Neural cell (in vitro differentiated cells): ENCODE measurements around the gene SPTSSB. TPM values are rescaled to one million over a fixed set of nuclear protein-coding genes. Genes with fewer than 3 reads are reported as not detected.

Experiments
- H2AFZ ChIP-seq: fragments of 200-600, 300-800 bp; sonication (generic), shearing (Covaris generic); 2 replicates; pipeline ENCODE4 v1.6.0; 2014; ENCODE audit warnings: low read depth, mild to moderate bottlenecking, antibody characterized with exemption, low read length, moderate library complexity
- H3F3A ChIP-seq: fragments of 200-600 bp; shearing (Covaris generic); 2 replicates; pipeline ENCODE4 v1.6.1; 2016; ENCODE audit warnings: mild to moderate bottlenecking, moderate library complexity, mixed read lengths, antibody characterized with exemption, low read length; ENCODE audit not compliant: insufficient read depth, poor library complexity, severe bottlenecking
- H3K27ac ChIP-seq: fragments of 200-600, 300-800 bp; sonication (generic), shearing (Covaris generic); 2 replicates; pipeline ENCODE4 v1.5.1; 2014; ENCODE audit warnings: mild to moderate bottlenecking, low read length, moderate library complexity
- H3K27me3 ChIP-seq: fragments of 300-800, 200-600 bp; sonication (generic), shearing (Covaris generic); 2 replicates; pipeline ENCODE4 v1.6.0; 2014; ENCODE audit warnings: mild to moderate bottlenecking, low read depth, low read length, moderate library complexity; ENCODE audit not compliant: insufficient read depth
- H3K36me3 ChIP-seq: fragments of 300-800, 200-600 bp; sonication (generic), shearing (Covaris generic); 2 replicates; pipeline ENCODE4 v1.5.1; 2014; ENCODE audit warnings: mild to moderate bottlenecking, antibody characterized with exemption, low read length, moderate library complexity; ENCODE audit not compliant: insufficient read depth
- H3K4me2 ChIP-seq: fragments of 300-800, 200-600 bp; sonication (generic), shearing (Covaris generic); 2 replicates; pipeline ENCODE4 v1.6.0; 2014; ENCODE audit warnings: mild to moderate bottlenecking, low read length
- H3K4me3 ChIP-seq: fragments of 300-800, 200-600 bp; sonication (generic), shearing (Covaris generic); 2 replicates; pipeline ENCODE4 v1.5.1; 2014; ENCODE audit warnings: mild to moderate bottlenecking, low read length, moderate library complexity
- H3K79me2 ChIP-seq: fragments of 200-600 bp; shearing (Covaris generic); replicated peaks from 2 replicates; pipeline ENCODE4 v1.6.0; 2014; ENCODE audit warnings: mild to moderate bottlenecking, low read length, moderate library complexity; ENCODE audit not compliant: insufficient read depth
- H3K9ac ChIP-seq: fragments of 300-800, 200-600 bp; sonication (generic), shearing (Covaris generic); 2 replicates; pipeline ENCODE4 v1.6.1; 2016; ENCODE audit warnings: mild to moderate bottlenecking, low read length, mixed read lengths
- H3K9me2 ChIP-seq: fragments of 200-600 bp; shearing (Covaris generic); 2 replicates; pipeline ENCODE4 v1.6.1; 2016; ENCODE audit warnings: mild to moderate bottlenecking, low read length, mixed read lengths; ENCODE audit not compliant: insufficient read depth
- H3K9me3 ChIP-seq: fragments of 200-600, 300-800 bp; sonication (generic), shearing (Covaris generic); 2 replicates; pipeline ENCODE4 v1.6.1; 2016; ENCODE audit warnings: mild to moderate bottlenecking, mixed run types, low read length, moderate library complexity, mixed read lengths
- H4K20me1 ChIP-seq: fragments of 200-600 bp; shearing (Covaris generic); 2 replicates; pipeline ENCODE4 v1.6.1; 2016; ENCODE audit warnings: mild to moderate bottlenecking, mixed run types; ENCODE audit not compliant: insufficient read depth
- CTCF ChIP-seq: fragments of 450-650 bp; IDR thresholded peaks from 2 replicates; pipeline ENCODE4 v1.5.1; 2014; ENCODE audit warnings: antibody characterized with exemption, mild to moderate bottlenecking, moderate library complexity; ENCODE audit not compliant: poor library complexity, severe bottlenecking
- EP300 ChIP-seq: fragments of 450-650 bp; conservative IDR thresholded peaks from 2 replicates; pipeline ENCODE4 v1.6.1; 2014; ENCODE audit warnings: antibody characterized with exemption, mild to moderate bottlenecking, moderate library complexity; ENCODE audit not compliant: poor library complexity, severe bottlenecking
- EZH2 ChIP-seq: fragments of 200-600, 300-800 bp; shearing (Covaris generic), sonication (generic); IDR thresholded peaks from 2 replicates; pipeline ENCODE4 v1.6.1; 2014; ENCODE audit warnings: antibody characterized with exemption, low read length, borderline replicate concordance, mild to moderate bottlenecking; ENCODE audit not compliant: insufficient read depth, poor library complexity, severe bottlenecking
- MXI1 ChIP-seq: fragments of 450-650 bp; conservative IDR thresholded peaks from 2 replicates; pipeline ENCODE4 v1.6.1; 2014; ENCODE audit warnings: antibody characterized with exemption, mild to moderate bottlenecking; ENCODE audit not compliant: poor library complexity, severe bottlenecking
- POLR2AphosphoS5 ChIP-seq: IDR thresholded peaks from 2 replicates; pipeline ENCODE4 v1.6.1; 2012
- RAD21 ChIP-seq: fragments of 450-650 bp; conservative IDR thresholded peaks from 2 replicates; pipeline ENCODE4 v1.6.1; 2014; ENCODE audit warnings: antibody characterized with exemption, mild to moderate bottlenecking, moderate library complexity
- REST ChIP-seq: IDR thresholded peaks from 2 replicates; pipeline ENCODE4 v1.6.1; 2012; ENCODE audit warnings: borderline replicate concordance
- SMC3 ChIP-seq: fragments of 450-650 bp; conservative IDR thresholded peaks from 2 replicates; pipeline ENCODE4 v1.6.1; 2014; ENCODE audit warnings: antibody characterized with exemption, mild to moderate bottlenecking, moderate library complexity; ENCODE audit not compliant: poor library complexity
- TAF1 ChIP-seq: IDR thresholded peaks from 2 replicates; pipeline ENCODE4 v1.6.1; 2012; ENCODE audit warnings: low read depth
- polyA plus RNA-seq: library from polyadenylated mRNA; depleted of rRNA; stranded (reverse); fragments of >200 nt; gene quantifications from 2 replicates; pipeline ENCODE4 v1.2.3, GENCODE V29; 2014

Gene SPTSSB
- polyA plus RNA-seq, 1 donor from 2014 or later: 0.71 TPM

- Histone ChIP-seq H3K27me3 (no peaks in the 10 kb centered on the region), H3K9me3 (peaks cover 5% of the 10 kb centered on the region), H3K4me2 (no peak overlapping the region), H3K9ac (no peak overlapping the region), H3F3A (no peaks in the 10 kb centered on the region), H2AFZ (no peak overlapping the region), H4K20me1 (no peaks in the 10 kb centered on the region), H3K27ac (no peak overlapping the region), H3K36me3 (no peaks in the 10 kb centered on the region), H3K79me2 (no peaks in the 10 kb centered on the region), H3K4me3 (no peak overlapping the region), H3K9me2 (no peaks in the 10 kb centered on the region)
- TF ChIP-seq POLR2AphosphoS5: no peak
Observed at GRCh38 chr3:161389445-161390035, 18.2 kb upstream of the SPTSSB start.

- Histone ChIP-seq H3K4me3 (no peak overlapping the region), H4K20me1 (no peaks in the 10 kb centered on the region), H2AFZ (no peak overlapping the region), H3K9me3 (peaks cover 5% of the 10 kb centered on the region), H3K27ac (no peak overlapping the region), H3K9ac (no peak overlapping the region), H3K36me3 (no peaks in the 10 kb centered on the region), H3K9me2 (no peaks in the 10 kb centered on the region), H3K79me2 (no peaks in the 10 kb centered on the region), H3K4me2 (no peak overlapping the region), H3F3A (no peaks in the 10 kb centered on the region), H3K27me3 (no peaks in the 10 kb centered on the region)
- no peak for TF ChIP-seq POLR2AphosphoS5
- TF ChIP-seq EP300: no peak
- no peak for TF ChIP-seq TAF1
- TF ChIP-seq SMC3: no peak
Observed at GRCh38 chr3:161388855-161389254, 17.5 kb upstream of the SPTSSB start.

- no peaks in the 10 kb centered on the region for H4K20me1 ChIP-seq
- no peaks in the 10 kb centered on the region for H3K79me2 ChIP-seq
- no peak overlapping the region for H3K9ac ChIP-seq
- no peak overlapping the region for H2AFZ ChIP-seq
- H3K9me2 ChIP-seq: no peaks in the 10 kb centered on the region
- H3K4me2 ChIP-seq: no peak overlapping the region
- H3K27me3 ChIP-seq: no peaks in the 10 kb centered on the region
- TF ChIP-seq SMC3 (no peak), POLR2AphosphoS5 (no peak), CTCF (no peak), MXI1 (no peak), EZH2 (no peak), TAF1 (no peak), RAD21 (no peak), REST (no peak), EP300 (no peak)
- H3K27ac ChIP-seq: no peak overlapping the region
- H3K9me3 ChIP-seq: peaks cover 5% of the 10 kb centered on the region
- no peak overlapping the region for H3K4me3 ChIP-seq
- H3K36me3 ChIP-seq: no peaks in the 10 kb centered on the region
- no peaks in the 10 kb centered on the region for H3F3A ChIP-seq
Observed at GRCh38 chr3:161386991-161387770, 15.9 kb upstream of the SPTSSB start.
